ENCODE data around the gene SYCP3.

The SYCP3 gene

DNA sequence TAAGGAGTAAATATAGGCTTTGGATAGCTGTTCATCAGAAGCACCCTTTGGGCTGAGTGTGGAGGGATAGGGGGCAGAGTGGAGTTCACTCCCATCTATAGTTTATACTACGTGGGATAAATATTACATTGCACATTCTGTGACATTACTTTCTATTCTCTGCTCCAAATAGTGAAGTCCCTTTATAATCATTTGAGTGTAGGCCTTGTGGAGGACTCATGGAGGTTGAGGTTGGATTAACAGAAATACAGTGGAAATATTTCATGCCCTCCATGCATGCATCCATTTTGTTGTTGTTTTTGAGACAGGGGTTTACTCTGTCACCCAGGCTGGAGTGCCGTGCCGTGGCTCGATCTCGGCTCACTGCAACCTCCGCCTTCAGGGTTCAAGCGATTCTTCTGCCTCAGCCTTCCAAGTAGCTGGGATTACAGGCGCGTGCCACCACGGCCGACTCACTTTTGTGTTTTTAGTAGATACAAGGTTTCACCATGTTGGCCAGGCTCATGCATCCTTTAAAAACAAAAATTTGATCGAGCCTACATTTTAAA is 40.4 kb downstream of the SYCP3 start:
- no peak for TF ChIP-seq FOXM1 (IDR thresholded peaks at IDR 0.05; ENCODE audit: borderline replicate concordance, low read depth)
- TF ChIP-seq, protein P1, sequence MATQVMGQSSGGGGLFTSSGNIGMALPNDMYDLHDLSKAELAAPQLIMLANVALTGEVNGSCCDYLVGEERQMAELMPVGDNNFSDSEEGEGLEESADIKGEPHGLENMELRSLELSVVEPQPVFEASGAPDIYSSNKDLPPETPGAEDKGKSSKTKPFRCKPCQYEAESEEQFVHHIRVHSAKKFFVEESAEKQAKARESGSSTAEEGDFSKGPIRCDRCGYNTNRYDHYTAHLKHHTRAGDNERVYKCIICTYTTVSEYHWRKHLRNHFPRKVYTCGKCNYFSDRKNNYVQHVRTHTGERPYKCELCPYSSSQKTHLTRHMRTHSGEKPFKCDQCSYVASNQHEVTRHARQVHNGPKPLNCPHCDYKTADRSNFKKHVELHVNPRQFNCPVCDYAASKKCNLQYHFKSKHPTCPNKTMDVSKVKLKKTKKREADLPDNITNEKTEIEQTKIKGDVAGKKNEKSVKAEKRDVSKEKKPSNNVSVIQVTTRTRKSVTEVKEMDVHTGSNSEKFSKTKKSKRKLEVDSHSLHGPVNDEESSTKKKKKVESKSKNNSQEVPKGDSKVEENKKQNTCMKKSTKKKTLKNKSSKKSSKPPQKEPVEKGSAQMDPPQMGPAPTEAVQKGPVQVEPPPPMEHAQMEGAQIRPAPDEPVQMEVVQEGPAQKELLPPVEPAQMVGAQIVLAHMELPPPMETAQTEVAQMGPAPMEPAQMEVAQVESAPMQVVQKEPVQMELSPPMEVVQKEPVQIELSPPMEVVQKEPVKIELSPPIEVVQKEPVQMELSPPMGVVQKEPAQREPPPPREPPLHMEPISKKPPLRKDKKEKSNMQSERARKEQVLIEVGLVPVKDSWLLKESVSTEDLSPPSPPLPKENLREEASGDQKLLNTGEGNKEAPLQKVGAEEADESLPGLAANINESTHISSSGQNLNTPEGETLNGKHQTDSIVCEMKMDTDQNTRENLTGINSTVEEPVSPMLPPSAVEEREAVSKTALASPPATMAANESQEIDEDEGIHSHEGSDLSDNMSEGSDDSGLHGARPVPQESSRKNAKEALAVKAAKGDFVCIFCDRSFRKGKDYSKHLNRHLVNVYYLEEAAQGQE (IDR thresholded peaks at IDR 0.05; ENCODE audit: low read depth): no peak
- TF ChIP-seq EP300 (IDR thresholded peaks at IDR 0.05; ENCODE audit: borderline replicate concordance): no peak
- TF ChIP-seq TAF1 (IDR thresholded peaks at IDR 0.05; ENCODE audit: low read depth): no peak
- TF ChIP-seq NFIC (IDR thresholded peaks at IDR 0.05): no peak
- TF ChIP-seq, protein P2, sequence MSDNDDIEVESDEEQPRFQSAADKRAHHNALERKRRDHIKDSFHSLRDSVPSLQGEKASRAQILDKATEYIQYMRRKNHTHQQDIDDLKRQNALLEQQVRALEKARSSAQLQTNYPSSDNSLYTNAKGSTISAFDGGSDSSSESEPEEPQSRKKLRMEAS (IDR thresholded peaks at IDR 0.05): no peak
- no peak for TF ChIP-seq ZBTB7A (IDR thresholded peaks at IDR 0.05; ENCODE audit: low read depth)
- no peak for TF ChIP-seq TCF12 (IDR thresholded peaks at IDR 0.05; ENCODE audit: low read depth)
- no peak for TF ChIP-seq YY1 (IDR thresholded peaks at IDR 0.05; ENCODE audit: low read depth)
- TF ChIP-seq USF1 (IDR thresholded peaks at IDR 0.05): no peak
- no peak for TF ChIP-seq TEAD4 (IDR thresholded peaks at IDR 0.05)
- TF ChIP-seq RAD21 (IDR thresholded peaks at IDR 0.05; ENCODE audit: low read depth): no peak
- no peak for TF ChIP-seq CEBPB (IDR thresholded peaks at IDR 0.05)
- no peak for TF ChIP-seq EGR1 (IDR thresholded peaks at IDR 0.05)
- TF ChIP-seq CREB1 (IDR thresholded peaks at IDR 0.05; ENCODE audit: low read depth): no peak

DNA sequence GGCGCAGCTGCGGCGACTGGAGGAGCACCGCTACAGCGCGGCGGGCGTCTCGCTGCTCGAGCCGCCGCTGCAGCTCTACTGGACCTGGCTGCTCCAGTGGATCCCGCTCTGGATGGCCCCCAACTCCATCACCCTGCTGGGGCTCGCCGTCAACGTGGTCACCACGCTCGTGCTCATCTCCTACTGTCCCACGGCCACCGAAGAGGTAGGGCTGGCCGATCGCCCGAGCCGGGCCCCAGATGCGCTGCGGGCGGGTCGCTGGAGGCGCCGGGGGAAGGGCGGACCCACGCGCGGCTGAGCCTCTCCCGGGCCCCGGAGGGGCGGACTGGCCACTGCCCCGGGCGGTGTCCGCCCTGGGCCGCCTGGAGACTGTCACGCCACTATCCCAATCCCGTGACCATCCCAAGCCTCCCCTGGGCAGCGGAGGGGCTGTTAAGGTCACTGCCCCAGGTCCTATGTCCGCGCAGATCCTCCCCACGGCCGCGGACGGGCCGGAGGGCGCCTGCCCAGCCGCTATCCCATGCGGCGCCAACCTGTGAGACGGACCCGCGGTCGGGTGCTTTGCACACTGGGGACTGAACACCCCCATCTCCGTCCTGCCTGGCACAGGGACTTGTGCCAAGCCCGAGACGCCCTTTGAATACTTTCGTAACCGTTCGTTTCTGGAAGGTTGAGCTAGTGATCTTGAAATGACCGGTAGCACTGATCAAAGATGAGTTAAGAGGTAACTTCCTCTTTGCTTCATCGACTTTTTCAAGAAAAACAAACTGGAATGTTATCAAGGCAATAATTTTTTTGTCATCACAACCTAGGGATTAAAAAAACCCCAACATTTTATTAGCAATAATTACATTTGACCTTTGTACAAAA is 41.1 kb downstream of the SYCP3 start:
- TF ChIP-seq CEBPB (IDR thresholded peaks at IDR 0.05) (0 out of 2 replicates have a peak, but pooled peaks have one; percentile 2), RAD21 (IDR thresholded peaks at IDR 0.05; ENCODE audit: low read depth) (no peak), TAF1 (IDR thresholded peaks at IDR 0.05; ENCODE audit: low read depth) (no peak), TCF12 (IDR thresholded peaks at IDR 0.05; ENCODE audit: low read depth) (no peak), CREB1 (IDR thresholded peaks at IDR 0.05; ENCODE audit: low read depth) (no peak), EGR1 (IDR thresholded peaks at IDR 0.05) (no peak)
- TF ChIP-seq, protein P2 (IDR thresholded peaks at IDR 0.05): no peak
- TF ChIP-seq, protein P1 (IDR thresholded peaks at IDR 0.05; ENCODE audit: low read depth): no peak

- peak; percentile 64; the same call in 1 of the 2 replicates for TF ChIP-seq YY1 (IDR thresholded peaks at IDR 0.05; ENCODE audit: low read depth)
- TF ChIP-seq ZBTB7A (IDR thresholded peaks at IDR 0.05; ENCODE audit: low read depth): peak; percentile 46; the same call in 1 of the 2 replicates
- TF ChIP-seq, protein P2 (IDR thresholded peaks at IDR 0.05): 0 out of 2 replicates have a peak, but pooled peaks have one; percentile 28
- TF ChIP-seq EGR1 (IDR thresholded peaks at IDR 0.05): no peak
Measured at GRCh38 chr12:101697197-101697929, 41.9 kb downstream of the SYCP3 start, which contains the start of gene CHPT1. Gene CHPT1, plus strand, starts transcription at chr12:101697640. Its CDS starts 222 bp downstream, at chr12:101697862.

DNA sequence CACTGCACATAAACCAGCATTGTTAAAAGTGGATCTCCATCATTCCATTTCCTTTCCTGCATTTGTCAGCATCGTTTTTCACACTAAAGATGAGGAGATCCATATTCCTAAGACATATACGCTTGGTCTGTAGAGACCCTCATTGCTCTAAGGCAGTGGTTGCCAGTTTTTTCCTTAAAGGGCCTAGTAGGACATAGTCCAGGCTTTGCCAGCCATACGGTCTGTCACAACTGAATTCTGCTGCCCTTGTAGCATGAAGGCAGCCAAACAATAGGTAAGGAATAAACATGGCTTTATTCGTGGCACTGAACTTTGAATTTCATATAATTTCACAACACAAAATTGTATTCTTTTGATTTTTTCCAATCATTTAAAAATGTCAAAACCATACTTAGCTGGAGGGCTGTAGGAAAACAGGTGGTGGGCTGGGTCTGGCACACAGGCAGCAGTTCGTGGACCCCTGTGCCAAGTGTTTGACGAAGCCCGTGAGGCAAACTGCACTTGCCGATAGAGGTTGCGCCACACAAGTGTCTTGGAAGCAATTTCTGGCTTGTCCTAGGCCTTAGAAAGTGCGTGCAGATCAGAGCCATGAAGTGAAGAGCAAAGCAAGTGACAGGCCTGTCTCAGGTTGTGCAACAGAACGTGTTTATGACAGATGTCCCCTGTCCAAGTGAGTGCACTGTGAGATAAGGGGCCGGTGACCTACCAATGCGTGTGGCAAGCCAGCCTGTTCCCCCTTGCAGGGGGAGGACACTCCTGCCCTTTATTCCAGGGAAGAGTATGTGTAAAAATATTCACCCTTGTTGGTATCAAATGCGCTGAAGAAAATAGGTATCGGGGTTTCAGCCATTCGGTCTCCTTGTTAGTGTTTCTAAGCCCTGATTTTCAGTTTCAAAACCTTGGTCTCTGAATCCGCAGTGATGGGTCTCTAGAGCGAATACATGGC is 42.7 kb downstream of the SYCP3 start:
- TF ChIP-seq NFIC (IDR thresholded peaks at IDR 0.05) (no peak), ZBTB7A (IDR thresholded peaks at IDR 0.05; ENCODE audit: low read depth) (no peak), EP300 (IDR thresholded peaks at IDR 0.05; ENCODE audit: borderline replicate concordance) (no peak), FOXM1 (IDR thresholded peaks at IDR 0.05; ENCODE audit: borderline replicate concordance, low read depth) (no peak), CREB1 (IDR thresholded peaks at IDR 0.05; ENCODE audit: low read depth) (no peak), CEBPB (IDR thresholded peaks at IDR 0.05) (no peak), TAF1 (IDR thresholded peaks at IDR 0.05; ENCODE audit: low read depth) (no peak)

All from Ishikawa (cell line).